CD4-positive, alpha-beta T cell treated with Interleukin-15 for 1 hour (primary cell): Measurements from ENCODE around the gene SGTA.
"Not testable (repeated sequence)": the region's sequence is repeated elsewhere in the genome, so short reads cannot be mapped to it uniquely, and the experiment has no call there.

Experiments used
- DNase-seq: peaks from one replicate; pipeline ENCODE4 v3.0.0-alpha.2; 2020

The SGTA gene

DNA sequence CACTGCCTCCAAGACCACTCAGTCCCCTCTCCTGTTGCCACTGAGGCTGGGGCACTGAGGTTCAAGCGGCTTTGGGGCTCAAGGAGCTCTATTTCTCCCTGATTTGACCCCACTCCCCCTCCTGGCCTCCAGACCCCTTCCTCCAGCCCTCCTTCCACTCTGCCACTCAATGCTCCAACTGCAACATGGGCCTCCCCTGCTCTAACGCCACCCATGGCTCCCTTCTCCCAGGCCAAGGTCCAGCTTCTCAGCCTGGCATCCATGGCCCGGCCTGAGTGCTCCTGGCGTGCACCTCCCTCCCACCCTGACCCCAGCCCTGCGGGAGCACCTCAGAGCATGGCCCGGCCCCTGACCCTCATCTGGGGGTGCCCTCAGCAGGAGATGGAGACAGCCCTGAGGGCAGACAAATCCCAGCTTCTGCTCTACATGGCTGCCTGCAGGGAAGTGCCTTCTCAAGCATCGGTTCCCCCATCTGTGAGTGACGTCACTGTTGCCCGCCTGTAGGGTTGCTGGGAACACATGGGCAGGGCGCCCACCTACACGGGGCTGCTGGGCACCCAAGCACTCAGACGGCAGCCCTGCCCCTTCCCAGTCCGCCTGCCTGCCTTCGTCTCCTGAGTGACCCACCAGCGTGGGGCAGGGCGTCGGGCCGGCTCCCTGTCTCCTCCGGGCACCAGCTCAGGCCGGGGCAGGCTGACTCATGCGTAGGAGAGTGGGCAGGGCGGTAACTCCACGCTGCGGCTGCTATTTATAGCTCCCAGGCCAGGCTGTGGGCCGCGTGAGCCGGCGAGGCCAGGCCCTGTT, 60.3 kb downstream of the SGTA start:
- DNase-seq: no peak

- no peak for DNase-seq
Measured at GRCh38 chr19:2721570-2722540, 61.2 kb downstream of the SGTA start.

DNA sequence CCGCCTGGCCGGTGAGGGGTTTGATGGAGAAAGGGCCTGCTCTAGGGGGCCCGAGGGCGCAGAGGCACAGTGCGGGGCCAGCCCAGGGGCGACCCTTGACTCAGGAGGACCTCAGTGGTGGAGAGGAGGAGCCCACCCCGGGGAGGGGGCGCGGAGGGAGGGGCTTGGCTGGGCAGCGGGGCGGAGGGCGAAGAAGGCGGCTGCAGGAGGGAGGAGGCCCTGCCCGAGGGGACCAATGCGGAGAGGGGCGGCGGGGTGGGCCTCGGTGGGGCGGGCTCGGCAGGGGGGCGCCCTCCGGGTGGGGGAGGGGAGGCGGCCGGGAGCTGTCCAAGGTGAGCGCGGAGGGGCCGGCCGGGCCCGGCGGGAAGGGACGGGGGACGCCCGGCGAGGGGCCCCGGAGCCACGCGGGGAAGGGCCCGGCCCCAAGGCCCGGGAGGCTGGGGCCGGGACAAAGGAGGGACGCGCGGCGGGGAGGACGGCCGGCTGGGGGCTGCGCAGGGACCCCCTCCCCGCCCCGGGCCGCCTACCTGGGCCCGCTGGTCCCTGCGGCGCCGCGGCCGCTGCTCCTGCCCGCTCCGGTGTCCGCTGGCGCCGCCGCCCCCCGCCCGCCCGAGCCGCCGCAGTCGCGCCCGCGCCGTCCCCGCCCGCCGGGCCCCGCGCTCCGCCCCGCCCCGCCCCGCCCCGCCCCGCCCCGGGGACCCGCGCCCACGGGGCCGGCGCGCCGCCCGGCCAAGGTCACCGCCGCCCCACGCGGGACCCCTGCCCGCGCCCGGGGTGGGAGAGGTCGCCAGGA, 62.1 kb downstream of the SGTA start, which contains the start of gene DIRAS1:
DIRAS1 (minus strand) TSS at position 596 of the 793 bp plus-strand sequence. CDS start 3,566 bp downstream, outside the sequence.
- no peak for DNase-seq

DNA sequence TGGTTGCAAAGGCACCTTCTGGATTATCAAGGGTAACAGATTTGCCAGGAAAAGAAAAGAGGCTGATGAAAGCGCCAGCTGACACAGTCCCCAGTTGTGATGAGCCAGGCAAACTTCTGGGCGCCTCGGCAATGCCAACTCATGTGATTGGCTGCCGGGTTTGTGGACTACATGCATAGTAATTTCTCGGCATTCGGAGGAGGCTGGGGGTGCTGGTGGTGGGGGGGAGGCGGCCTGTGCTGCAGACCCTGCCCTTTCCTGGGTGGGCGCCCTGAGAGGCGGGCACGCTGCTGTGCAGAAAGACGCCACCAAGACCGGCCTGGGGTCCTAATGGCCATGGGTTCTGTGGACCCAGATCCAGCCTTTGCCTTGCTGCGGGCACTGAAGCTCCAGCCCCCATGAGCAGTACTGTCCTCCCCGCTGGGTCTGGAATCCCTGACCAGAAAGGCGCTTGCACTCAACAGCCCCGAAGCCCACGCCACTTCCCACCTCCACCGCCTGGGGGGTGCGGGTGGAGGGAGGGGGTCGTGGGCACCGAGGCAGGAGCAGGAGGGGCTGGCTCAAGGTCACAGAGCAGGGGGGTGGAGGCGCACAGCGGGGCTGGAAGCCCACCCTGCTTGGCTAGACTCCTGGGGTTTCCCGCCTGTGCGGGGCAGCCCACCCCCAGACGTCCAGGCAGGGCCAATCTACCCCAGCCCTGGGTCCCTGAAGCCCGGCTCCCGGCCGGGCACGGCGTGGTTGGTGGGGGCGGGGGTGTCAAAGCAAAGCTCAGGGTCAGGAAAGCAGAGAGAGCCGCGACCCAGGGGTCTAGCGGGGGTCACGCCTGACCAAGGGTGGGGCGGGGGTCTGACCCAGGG, 62.9 kb downstream of the SGTA start:
- no peak for DNase-seq

DNA sequence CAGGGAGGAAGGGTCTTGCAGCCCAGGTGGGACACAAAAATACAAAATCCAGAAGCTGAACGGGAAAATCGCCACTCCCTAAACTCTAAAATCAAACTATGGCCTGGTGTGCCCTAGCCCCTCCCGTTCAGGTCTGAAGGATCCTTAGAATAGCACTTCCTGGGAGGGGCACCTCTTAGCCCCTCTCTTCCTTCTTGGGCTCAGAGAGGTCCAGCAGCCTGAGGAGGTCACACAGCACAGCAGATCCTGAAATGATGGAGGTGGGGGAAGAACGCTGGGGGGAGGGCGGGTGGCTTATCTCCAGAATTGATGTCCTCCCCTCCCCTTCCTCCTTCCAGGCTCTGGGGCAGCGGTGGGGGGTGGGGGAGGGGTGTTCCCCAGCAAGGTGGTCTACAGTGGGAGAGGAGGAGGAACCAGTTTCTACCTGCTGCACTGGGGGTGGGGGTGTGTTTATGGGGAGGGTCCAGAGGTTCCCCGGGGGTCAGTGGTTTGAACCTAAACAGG, 63.8 kb downstream of the SGTA start:
- DNase-seq: no peak

- no peak for DNase-seq
Measured at GRCh38 chr19:2717638-2718541, 65.2 kb downstream of the SGTA start.

DNA sequence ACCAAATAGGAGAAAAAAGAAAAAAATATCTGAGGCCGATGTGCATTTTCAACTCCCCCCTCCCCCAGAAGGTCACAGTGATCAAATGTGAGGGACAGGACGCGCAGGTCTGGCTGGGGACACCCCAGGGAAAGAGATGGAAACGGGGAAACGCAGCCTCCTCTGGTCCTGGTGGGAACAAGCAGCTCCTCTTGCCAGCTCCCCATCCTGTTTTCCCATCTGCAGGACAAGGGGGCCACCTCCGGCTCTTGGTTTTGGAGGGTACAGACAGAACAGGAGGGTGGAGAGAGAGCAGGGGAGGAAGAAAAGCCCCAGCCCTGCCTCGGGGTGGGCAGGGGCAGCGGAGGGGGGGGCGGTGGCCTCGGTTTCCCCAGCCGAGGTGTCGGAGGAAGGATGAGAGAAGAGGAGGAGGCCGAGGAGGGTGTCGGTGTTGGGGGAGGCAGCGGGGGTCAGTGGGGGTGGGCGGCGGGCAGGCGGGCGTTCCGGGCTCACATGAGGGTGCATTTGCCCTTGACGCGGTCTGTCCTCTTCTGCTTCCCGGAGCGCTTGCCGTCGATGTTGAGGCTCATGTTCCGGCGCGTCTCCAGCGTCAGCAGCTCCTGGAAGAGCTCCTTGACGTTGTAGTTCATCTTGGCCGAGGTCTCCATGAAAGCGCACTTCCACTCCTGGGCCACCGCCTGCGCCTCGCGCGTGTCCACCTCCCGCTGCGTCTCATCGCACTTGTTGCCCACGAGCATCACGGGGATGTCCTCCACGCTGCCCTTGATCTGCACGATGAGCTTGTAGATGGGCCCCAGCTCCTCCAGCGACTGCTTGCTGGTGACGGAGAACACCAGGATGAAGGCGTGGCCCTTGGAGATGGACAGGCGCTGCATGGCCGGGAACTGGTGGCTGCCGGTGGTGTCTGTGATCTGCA, 66.1 kb downstream of the SGTA start:
- DNase-seq: no peak

DNA sequence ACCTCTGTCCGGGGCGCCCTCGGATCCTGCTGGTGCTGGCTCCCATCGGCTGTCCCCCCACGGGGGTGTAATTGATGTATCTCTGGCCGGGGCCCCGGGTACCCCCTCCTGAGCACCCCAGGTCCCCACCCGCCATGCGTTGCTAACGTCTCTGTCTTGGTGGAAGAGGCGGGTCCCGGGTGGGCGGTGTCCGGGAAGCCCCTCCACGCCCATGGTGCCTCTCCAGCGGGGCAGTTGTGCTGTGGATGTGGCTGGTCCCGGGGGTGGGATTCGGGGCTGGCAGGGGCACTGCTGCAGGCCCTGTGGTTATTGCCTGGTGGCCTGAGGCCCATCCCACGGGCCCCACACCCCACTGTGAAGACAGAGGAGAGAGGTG, 66.8 kb downstream of the SGTA start:
- DNase-seq: no peak

DNA sequence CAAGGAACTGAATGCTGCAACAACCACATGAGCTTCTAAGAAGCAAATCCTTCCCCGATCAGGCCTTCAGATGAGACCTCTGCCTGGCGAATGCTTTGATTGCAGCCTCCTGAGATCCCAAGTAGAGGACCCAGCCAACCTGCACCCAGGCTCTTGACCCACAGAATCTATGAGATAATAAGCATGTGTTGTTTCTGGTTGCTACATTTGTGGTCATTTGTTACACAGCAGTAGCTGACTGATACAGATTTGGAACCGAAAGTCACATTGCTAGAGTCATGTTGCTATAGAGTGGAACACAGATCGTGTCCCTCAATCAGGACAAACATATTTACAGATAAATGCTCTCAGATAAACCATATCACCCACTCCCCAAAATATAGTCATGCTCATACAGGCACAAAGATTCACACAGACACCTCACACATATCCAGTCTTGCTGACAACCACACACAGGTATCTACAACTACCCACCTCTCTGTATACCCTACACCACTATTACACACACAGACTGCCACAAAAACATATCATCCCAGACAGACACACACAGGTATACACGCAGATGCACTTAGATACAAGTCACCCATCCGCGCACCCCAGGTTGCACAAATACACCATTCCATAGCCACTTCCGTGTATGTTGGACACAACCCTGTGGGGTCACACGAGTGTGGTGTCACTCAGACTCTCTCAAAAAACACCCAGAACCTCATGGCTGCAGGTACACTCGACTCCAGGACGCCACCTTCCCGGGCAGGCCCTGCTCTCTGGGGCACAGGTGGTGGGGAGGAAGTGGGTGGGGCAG, 67.4 kb downstream of the SGTA start:
- no peak for DNase-seq

GRCh38 chr19:2714531-2715269, 68.4 kb downstream of the SGTA start:
- DNase-seq: no peak

GRCh38 chr19:2714102-2714501, 69.0 kb downstream of the SGTA start:
- not testable (repeated sequence) for DNase-seq

- DNase-seq: not testable (repeated sequence)
Measured at GRCh38 chr19:2713170-2713569, 69.9 kb downstream of the SGTA start.

GRCh38 chr19:2711875-2712205, 71.2 kb downstream of the SGTA start:
- DNase-seq: no peak

GRCh38 chr19:2711172-2711874, 71.8 kb downstream of the SGTA start:
- DNase-seq: no peak

DNA sequence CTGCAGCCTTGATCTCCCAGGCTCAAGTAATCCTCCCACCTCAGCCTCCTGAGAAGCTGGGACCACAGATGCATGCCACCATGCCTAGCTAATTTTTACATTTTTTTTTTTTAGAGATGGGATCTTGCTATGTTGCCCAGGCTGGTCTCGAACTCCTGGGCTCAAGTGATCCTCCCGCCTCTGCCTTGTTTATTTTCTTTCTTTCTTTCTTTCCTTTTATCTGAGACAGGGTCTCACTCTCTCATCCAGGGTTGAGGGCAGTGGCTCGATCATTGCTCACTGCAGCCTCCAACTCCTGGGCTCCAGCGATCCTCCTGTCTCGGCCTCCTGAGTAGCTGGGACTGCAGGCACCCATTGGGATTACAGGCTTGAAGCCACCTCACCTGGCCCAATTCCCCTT, 76.8 kb downstream of the SGTA start:
- no peak for DNase-seq
